HG03175 (cell line): ENCODE results near the gene RIN2.

Experiments
- ATAC-seq: cut with Tn5 transposase; IDR thresholded peaks from one replicate; pipeline ENCODE4 v1.9.1; 2021; ENCODE audit warnings: mild to moderate bottlenecking, moderate library complexity; ENCODE audit not compliant: unreplicated experiment

RIN2 gene

GRCh38 chr20:19758133-19758500, at the start of gene RIN2:
TSS of gene RIN2 (plus strand) at chr20:19758258. CDS start at chr20:19889602, 131,344 bp downstream.
- no peak for ATAC-seq

GRCh38 chr20:19709635-19710335, 48.3 kb upstream of the RIN2 start:
- no peak for ATAC-seq

- ATAC-seq, result no peak
These were observed 47.5 kb upstream of the RIN2 start for GRCh38 chr20:19710336-19711120.

DNA sequence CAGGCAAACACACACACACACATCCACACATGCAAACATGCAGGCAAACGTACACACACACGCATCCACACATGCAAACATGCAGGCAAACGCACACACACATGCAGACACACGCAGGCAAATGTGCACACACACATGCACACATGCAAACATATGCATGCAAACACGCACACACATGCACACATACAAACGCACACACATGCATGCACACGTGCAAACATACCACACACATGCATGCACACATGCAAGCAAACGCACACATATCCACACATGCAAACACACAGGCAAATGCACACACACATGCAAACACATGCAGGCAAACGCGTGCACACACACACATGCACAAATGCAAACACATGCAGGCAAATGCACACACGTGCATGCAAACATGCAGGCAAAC, 46.9 kb upstream of the RIN2 start:
- ATAC-seq, result no peak

GRCh38 chr20:19712721-19713260, 45.3 kb upstream of the RIN2 start:
- ATAC-seq, result no peak

GRCh38 chr20:19713822-19714578, 44.1 kb upstream of the RIN2 start:
- ATAC-seq, result no peak

DNA sequence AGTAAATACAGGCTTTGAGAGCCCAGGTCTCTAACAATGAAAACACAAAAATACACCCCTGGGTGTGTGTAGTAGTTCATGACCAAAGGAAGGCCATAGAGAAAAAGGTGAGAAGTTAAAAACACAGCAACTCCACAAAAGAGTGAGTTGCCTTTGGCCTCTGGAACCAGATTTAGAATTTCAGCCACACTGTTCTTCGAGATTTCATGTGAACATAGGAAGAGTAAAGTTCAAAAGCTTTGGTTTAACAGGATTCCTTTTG, 43.5 kb upstream of the RIN2 start:
- no peak for ATAC-seq

DNA sequence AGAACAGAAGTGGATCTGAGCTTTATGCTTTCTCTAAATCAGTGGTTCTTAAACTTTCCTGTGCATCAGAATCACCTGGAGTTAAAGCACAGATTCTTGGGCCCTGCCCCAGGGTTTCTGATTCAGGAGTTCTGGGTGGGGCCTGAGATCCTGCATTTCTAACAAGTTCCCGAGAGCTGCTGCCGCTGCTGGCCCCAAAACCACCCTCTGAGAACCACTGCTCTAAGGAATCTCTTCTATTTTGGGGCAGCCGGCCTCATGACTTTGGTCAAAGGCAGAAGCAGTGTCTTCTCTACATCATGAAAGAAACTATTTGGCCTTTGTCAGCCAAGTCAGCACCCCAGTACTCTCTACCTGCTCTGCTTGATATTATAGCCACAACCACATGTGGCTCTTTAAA, 42.1 kb upstream of the RIN2 start:
- ATAC-seq, result no peak

GRCh38 chr20:19718880-19719279, 39.2 kb upstream of the RIN2 start:
- no peak for ATAC-seq

DNA sequence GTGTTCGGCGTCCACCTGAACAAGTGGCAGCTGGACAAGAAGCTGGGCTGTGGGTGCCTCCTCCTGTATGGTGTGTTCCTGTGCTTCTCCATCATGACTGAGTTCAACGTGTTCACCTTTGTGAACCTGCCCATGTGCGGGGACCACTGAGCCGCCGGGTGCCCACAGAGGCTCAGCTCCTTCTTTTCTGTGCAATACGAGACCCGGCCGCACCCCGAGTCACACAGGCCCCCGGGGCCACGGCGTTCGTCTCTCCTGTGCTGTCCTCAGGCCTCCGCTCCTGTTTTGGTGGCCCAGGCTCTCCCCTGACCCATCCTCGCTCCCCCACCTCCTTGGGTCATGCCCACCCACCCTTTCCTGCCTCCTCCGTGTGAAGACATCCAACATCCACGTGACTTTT, 37.1 kb upstream of the RIN2 start:
- ATAC-seq, result no peak

DNA sequence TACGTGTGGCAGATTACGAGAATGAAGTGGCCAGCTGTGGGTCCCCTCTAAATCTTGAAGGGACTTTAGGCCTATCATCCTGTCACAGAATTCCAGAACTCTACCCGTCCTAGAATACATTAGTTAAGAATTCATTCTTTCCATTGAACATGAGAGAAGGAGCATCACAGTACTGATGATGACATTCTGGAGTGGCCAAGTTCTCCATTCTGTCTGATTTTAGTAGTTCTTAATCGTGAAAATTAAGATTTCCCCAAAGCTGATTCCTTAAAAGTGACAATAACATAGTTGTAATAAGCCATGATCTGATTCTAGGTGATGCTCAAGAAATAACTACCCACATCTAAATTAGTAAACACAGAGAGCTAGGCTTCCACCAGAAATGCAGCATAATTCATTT, 35.0 kb upstream of the RIN2 start:
- no peak for ATAC-seq

- ATAC-seq, result no peak
These were observed 34.1 kb upstream of the RIN2 start for GRCh38 chr20:19723813-19724430.

DNA sequence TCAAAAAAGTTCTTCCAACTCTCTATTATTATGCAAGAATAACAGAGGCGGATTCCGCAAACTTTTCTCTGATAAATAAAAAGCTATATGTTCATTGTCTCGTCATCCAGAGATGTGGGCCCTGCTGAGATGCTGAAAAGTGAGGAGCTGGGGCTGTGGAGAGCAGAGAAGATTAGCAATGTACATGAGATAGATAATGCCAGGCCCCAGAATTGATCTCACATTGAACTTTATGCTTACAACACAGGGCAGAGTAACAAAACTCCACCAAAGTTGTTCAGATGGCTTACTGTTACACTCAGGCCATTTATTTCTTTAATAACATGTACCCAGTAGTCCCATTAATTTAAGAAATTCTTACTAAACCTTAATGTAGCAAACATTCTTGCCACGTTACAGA, 32.7 kb upstream of the RIN2 start:
- ATAC-seq, result no peak

- no peak for ATAC-seq
These were observed 32.1 kb upstream of the RIN2 start for GRCh38 chr20:19725814-19726525.

DNA sequence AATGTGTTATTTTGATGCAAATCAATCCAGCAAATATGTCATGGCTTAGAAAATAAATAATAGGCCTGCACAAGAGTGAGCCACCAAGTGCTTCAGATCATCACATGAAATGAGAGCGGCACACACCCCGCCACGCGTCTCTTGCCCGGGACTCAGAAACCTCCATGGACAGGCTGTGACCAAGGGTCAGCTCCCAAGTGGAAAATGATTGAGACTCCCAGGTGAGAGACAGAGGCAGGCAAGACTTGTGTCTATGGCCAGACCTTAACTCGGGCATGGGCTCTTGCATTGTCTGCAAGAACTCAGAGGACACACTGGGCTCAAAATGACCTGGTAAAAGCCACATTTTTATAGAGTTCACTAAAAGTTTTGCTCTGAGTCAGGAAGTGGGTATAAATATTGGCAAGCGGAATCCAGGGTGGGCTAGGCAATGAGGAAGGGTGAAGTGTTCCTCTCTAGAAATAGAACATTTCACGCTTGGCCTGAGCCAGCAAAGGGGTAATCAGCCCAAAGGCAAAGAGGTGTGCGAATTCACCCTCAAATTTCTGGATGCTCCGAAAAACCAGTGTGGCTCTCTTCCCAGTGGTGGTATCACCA, 30.7 kb upstream of the RIN2 start:
- no peak for ATAC-seq

DNA sequence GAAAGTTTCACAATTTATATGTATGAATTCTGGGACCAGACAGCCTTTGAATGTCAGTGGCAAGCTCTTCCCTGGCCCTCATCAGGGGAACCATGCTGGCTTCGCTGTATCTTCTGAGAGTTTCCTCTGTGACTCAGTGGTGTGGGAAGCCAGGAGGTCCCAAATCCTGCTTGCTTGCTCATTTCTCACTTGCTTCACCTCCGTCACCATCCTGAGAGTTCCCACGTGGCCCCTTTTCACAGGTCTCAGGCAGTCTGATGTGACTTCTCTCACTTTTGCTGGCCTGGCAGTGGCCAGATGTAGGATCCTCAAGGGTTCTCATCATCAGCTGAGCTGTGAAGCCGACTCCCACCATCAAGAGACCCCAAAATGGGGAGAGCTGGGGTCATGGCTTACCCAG, 28.4 kb upstream of the RIN2 start:
- no peak for ATAC-seq

GRCh38 chr20:19730706-19731105, 27.4 kb upstream of the RIN2 start:
- ATAC-seq, result no peak

DNA sequence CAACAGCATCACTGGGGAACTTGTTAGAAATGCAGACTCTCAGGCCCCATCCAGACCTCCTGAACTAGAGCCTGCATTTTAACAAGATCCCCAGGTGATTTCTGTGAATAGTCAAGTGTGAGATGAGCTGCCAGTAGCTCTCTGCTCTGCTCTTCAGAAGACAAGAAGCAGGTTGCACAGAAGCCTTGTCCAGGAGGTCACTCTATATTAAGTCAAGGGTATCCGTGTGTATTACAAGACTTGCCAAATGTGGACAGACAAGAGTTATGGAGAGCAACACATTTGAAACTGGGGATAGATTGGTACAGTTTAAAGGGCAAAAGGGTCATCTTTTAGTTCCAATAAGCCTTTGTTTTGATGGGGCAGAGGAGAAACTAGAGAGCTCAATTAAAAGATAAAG, 23.2 kb upstream of the RIN2 start:
- ATAC-seq, result no peak

DNA sequence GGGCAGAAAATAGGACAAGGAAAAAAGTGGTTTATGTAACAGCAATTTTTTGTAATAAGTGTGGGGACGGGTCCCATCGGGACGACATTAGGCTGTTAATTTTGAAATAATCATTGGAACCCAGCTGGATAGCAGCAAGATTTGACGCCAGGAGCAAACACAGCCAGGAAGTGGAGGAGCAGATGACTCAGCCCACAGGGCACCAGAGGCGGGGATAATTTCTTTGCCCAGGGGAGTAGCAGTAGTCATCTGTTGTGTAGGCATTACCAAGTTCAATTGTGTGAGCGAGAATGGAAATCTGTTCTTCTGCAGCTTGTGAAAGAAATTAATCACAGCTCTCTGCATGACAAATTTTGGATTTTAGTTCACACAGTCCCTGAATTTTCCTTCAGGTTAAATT, 22.6 kb upstream of the RIN2 start:
- no peak for ATAC-seq

GRCh38 chr20:19737025-19737424, 21.0 kb upstream of the RIN2 start:
- no peak for ATAC-seq
